ENCODE results near the gene BCL11A.
A peak's percentile ranks its signal among the peaks of the same experiment; 100 is the strongest.

Gene BCL11A

DNA sequence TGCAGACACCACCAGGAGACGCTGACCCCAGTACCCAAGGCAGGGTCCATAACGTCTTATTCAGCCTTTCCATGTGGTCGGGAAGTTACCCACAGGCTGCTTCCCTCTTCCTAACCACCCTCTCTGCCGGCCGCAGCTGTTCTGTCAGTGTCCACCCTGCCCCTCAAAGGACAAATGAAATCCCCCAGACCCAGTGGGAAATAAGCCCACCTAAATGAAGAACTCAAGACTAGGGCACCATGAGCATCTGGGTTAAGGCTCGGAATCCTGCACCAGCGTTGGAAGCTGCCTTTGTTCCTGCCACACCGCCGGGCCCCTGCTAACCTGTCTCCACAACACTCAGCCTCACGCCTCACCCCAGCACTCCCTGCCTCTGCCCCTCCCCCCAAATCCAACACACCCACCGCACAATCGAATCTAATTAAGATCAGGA lies 21.7 kb downstream of the BCL11A start:
- in situ Hi-C loops (cut with MboI; ENCODE audit: low pct_unique_long_range_greater_than_20kb, low sequenced_read_pairs) = no loop called here
- DNase-seq = peak; percentile 48

- in situ Hi-C loops (cut with MboI; ENCODE audit: low pct_unique_long_range_greater_than_20kb, low sequenced_read_pairs) = no loop called here
- peak; percentile 88 for DNase-seq
Observed at GRCh38 chr2:60530660-60531281, 22.7 kb downstream of the BCL11A start.

DNA sequence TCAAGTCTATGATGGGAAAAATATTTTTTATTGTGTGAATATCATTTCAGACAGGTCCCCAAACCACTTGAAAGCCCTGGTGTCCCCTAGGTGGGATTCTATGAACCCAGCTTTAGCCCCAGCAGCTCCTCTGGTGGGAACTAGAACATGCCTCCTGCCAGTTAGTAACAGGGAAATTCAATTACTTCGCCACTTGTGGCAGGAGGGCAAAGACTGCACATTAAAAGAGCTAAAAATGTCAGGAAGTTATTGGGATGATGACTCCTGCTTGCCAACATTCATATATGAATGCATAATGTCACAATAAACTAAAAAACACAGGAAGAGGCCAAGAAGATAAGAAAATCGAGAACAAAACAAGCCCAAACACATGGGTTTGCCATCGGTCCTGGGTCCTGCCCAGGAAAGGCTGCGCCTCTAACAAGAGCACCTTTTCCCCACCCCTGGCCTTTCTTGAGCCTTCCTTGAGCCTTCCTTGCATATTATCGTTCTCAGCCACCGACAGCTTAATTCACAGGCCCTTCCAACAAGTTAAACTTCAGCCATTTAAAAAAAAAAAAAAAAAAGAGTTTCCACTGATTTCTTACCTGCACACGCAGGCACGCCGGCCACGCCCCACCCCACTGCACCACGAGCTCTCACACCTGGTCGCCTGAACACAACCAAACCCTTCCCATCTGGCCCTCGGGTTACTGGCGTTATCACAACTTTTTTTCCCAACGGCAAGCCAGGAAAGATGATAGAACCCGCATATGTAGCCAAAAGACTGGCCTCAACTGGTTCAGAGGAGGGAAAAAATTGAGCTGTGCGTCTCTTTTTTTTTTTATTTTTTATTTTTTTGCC lies 23.4 kb downstream of the BCL11A start:
- in situ Hi-C loops (cut with MboI; ENCODE audit: low pct_unique_long_range_greater_than_20kb, low sequenced_read_pairs) = no loop called here
- DNase-seq = no peak

GRCh38 chr2:60529136-60529784 lies 24.2 kb downstream of the BCL11A start:
- no peak for DNase-seq
- in situ Hi-C loops (cut with MboI; ENCODE audit: low pct_unique_long_range_greater_than_20kb, low sequenced_read_pairs) = no loop called here

DNA sequence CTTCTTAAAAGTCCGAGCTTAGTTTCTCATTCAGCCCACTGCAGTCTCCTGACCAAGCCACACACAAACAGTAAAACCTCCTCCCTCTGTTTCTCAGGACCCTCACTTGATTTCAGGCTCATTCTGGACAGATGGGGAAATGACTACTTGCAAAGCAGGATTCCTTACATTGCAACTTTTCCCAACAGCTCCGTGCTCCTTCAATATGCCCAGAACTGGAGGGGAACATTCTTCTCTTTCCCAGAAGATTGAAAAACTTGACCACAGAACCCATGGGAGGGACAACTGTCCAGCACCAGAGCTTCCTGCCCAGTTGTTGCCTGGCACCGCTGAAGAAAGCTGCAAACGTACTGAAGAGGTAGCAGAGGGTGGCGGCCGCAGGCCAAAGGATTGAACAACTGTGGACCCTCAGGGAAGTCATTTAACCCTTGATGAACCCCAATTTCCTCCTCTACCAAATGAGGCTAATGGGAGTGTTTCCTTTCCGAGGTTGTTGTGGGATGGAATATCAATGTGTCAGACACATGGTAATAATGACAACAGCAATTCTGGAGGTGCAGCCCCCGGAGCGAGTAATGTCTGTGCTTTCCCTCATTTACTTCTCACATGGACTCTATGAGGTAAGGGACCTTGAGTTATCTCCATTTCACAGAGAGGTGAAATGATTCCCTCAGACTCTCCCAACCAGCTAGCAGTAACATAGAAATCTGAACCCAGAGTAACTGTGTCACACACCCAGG lies 25.0 kb downstream of the BCL11A start:
- no peak for DNase-seq

GRCh38 chr2:60527762-60528161 lies 25.7 kb downstream of the BCL11A start:
- no peak for DNase-seq
- in situ Hi-C loops (cut with MboI; ENCODE audit: low pct_unique_long_range_greater_than_20kb, low sequenced_read_pairs) = no loop called here

More for the DNA sequence above, 25.0 kb downstream of the BCL11A start:
- in situ Hi-C loops (cut with MboI; ENCODE audit: low pct_unique_long_range_greater_than_20kb, low sequenced_read_pairs) = no loop called here

DNA sequence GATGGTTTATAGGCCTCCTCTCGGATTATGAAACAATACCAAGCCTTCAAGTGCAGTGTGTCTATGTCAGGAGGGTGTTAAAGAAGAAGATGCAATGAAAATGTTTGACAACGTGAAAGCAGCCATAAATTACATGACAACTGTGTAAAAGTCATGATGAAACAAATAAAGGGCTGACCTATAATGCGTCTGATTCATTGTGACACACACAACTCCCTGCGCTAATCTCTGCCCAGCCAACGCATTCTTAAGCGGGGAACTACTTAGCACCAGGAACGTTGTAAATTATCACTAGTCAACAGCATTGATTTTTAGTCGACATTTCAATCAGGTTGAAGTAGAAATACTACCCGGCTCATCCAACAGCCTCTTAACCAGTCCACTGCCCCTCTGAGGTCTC lies 26.8 kb downstream of the BCL11A start:
- DNase-seq = no peak
- in situ Hi-C loops (cut with MboI; ENCODE audit: low pct_unique_long_range_greater_than_20kb, low sequenced_read_pairs) = no loop called here

DNA sequence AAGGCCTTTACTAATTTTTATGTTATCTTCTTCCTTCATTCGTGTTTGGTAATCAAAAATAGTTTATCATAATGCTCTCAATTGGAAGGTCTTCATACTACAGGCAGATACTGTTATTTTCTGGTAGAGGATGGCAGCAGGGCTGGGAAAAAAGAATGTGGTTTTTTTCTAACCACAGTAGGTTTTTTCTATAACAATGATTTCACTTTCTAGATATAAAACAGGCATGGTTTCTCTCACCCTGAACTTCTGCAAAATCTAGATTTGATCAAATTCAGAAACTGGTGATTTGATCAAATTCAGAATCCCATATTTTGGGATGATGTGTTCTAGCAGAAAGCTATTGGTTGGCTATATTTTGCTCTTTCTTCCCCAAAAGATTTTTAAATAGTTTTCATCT lies 27.6 kb downstream of the BCL11A start:
- in situ Hi-C loops (cut with MboI; ENCODE audit: low pct_unique_long_range_greater_than_20kb, low sequenced_read_pairs) = no loop called here
- DNase-seq = no peak

DNA sequence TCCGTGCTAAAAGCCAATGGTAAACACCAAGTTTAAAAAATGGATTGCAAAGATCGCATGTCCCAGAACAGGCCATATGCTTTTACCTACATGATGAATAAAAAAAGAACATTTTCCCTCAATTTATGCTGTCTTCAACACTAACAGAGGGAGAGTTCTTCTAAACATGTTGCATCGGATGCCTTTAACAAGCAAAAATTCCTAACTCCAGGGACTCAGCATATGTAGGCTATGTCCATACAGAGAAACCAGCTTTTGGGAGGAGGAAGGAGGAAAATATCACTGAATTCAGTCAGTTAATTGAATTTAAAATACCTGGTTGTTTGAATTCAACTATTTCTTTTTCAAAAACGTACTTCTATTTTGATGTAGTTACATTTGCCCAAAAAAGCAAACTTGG lies 28.6 kb downstream of the BCL11A start:
- no peak for DNase-seq
- in situ Hi-C loops (cut with MboI; ENCODE audit: low pct_unique_long_range_greater_than_20kb, low sequenced_read_pairs) = no loop called here

DNA sequence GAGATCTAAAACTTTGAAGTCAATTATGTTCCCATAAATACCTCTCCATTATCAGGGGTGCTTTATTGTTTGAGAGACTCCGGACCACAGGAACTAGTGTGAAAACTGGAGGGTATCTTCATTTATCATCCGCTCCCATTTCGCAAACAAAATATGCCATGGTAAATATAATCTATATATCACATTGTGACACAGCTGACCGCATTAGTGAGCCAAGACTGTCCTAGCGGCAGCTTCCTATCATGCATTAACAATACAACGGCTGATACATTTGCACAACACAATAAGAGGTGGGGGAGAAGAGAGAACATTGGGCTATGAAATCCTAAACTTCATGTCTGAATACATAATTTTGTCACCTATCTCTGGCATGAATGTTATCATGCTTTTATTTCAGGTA lies 29.5 kb downstream of the BCL11A start:
- in situ Hi-C loops (cut with MboI; ENCODE audit: low pct_unique_long_range_greater_than_20kb, low sequenced_read_pairs) = no loop called here
- no peak for DNase-seq

GRCh38 chr2:60522462-60522861 lies 31.0 kb downstream of the BCL11A start:
- no peak for DNase-seq

DNA sequence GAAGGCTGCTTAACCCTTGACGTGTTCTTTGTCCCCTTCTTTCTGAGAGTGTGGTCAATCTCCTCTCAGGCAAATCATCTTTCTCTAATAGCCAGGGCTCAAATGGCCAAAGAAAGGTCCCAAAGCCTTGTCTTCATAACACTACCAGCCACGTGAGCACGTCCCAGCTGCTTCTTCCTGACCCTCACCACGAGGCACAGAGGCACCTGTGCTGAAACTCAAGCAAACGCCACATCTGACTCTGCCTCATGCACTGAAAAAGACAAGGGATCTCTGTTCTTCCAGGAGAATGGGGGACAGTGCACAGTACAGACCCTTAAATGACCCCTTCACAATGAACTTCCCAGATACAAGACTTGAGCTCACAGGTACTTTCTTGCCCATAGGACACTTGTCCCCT lies 31.8 kb downstream of the BCL11A start:
- in situ Hi-C loops (cut with MboI; ENCODE audit: low pct_unique_long_range_greater_than_20kb, low sequenced_read_pairs) = no loop called here
- DNase-seq = no peak

More at GRCh38 chr2:60522462-60522861, 31.0 kb downstream of the BCL11A start:
- in situ Hi-C loops (cut with MboI; ENCODE audit: low pct_unique_long_range_greater_than_20kb, low sequenced_read_pairs) = no loop called here

GRCh38 chr2:60520917-60521539 lies 32.4 kb downstream of the BCL11A start:
- in situ Hi-C loops (cut with MboI; ENCODE audit: low pct_unique_long_range_greater_than_20kb, low sequenced_read_pairs) = no loop called here

DNA sequence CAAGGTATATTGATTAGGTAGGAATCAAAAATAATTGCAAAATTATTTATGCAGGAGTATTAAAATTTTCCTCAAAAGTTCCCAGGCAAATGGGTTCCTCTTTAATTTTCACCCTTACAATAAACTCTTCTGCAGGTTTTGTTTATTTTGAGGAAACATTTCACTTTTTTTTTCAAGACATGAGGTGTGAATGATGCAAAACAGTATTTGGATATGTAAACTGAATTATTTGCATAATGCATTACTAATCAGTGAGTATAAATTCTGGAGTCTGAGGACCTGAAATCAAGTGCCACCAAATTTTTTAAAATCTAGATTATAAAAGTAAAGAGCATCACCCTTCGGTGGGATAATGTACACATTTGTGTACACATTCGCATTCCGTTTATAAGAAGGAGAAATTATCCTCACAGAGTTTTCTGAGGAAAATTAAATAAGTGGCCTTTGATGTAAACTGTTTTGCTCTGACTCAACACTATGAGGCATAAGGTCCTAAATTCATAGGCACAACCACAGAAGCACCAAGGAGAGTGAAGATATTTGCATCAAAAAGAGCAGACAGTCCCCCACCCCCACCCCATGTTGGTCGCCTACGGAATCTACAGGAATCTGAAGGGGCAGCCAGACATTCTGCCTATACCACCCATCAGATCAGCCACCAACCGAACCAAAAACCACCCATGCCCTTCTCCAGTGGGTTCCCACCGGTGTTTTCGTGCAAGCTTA lies 33.1 kb downstream of the BCL11A start:
- in situ Hi-C loops (cut with MboI; ENCODE audit: low pct_unique_long_range_greater_than_20kb, low sequenced_read_pairs) = no loop called here

More at GRCh38 chr2:60520917-60521539, 32.4 kb downstream of the BCL11A start:
- no peak for DNase-seq

GRCh38 chr2:60519231-60519863 lies 34.1 kb downstream of the BCL11A start:
- in situ Hi-C loops (cut with MboI; ENCODE audit: low pct_unique_long_range_greater_than_20kb, low sequenced_read_pairs) = no loop called here
- DNase-seq = no peak

More for the DNA sequence above, 33.1 kb downstream of the BCL11A start:
- no peak for DNase-seq

- no peak for DNase-seq
- in situ Hi-C loops (cut with MboI; ENCODE audit: low pct_unique_long_range_greater_than_20kb, low sequenced_read_pairs) = no loop called here
Observed at GRCh38 chr2:60518567-60518966, 34.9 kb downstream of the BCL11A start.

- in situ Hi-C loops (cut with MboI; ENCODE audit: low pct_unique_long_range_greater_than_20kb, low sequenced_read_pairs) = no loop called here
- DNase-seq = no peak
Observed at GRCh38 chr2:60517446-60517845, 36.0 kb downstream of the BCL11A start.

DNA sequence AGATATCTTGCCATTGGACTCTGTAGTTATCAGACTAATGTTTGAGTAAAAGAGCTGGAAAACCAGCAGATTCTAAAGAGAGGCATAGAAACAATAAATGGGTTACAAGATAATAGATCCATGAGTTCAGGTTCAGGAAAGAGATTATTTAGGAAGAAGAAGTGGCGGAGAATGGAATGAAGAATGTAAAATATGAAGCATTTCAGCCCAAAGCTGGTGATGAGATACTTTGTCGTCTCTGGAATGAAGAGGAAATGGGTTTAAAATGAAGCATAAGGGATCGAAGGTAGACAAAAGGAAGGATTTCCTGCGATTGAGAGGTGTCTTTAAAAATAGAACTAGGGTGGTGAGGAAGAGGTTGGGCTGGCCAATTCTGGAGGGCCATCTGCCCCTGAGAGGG lies 36.6 kb downstream of the BCL11A start:
- in situ Hi-C loops (cut with MboI; ENCODE audit: low pct_unique_long_range_greater_than_20kb, low sequenced_read_pairs) = no loop called here
- DNase-seq = no peak

Measured in KBM-7 (cell line).